DMS 273 (cell line): ENCODE results near the gene LGR6.

Experiments
- DNase-seq: peaks from one replicate; lab custom pipeline; 2025; ENCODE audit not compliant: unreplicated experiment; lab: John Stamatoyannopoulos, UW

Gene LGR6

DNA sequence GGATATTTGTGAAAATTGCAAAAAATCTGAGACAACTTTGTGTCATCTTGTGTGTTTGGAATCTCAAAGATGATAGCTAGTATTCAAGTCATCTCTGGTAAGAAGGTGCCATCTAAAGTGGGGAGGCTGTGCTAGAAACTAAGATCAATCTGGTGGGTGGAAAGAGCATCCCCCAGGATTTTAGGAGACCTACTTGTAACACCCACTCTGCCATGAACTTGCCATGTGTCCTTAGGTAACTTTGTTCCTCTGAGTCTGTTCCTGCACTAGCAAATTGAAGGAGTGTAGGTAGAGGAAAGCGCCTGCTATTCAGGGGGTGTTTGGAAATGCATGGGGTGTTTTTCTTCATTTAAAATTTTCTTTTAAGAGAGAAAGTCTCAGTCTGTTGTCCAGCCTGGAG lies 24.4 kb downstream of the LGR6 start:
- no peak for DNase-seq

DNA sequence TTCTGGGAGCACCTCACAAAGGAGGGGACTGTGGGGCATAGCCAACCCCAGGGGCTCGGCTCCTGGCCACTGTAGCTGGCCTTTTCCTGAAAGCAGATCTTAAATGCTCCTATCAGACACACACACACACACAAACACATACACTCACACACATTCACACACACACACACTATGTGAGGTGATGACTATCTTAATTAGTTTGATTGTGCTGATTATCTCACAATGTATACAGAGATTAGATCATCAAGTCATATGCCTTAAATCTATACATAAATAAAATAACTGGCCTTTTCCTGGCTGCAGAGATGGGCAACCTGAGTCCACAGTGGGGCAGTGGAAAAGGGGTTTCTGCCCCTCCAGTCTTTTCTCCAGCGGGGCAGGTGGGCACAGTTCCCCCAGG lies 27.1 kb downstream of the LGR6 start:
- DNase-seq, result no peak

DNA sequence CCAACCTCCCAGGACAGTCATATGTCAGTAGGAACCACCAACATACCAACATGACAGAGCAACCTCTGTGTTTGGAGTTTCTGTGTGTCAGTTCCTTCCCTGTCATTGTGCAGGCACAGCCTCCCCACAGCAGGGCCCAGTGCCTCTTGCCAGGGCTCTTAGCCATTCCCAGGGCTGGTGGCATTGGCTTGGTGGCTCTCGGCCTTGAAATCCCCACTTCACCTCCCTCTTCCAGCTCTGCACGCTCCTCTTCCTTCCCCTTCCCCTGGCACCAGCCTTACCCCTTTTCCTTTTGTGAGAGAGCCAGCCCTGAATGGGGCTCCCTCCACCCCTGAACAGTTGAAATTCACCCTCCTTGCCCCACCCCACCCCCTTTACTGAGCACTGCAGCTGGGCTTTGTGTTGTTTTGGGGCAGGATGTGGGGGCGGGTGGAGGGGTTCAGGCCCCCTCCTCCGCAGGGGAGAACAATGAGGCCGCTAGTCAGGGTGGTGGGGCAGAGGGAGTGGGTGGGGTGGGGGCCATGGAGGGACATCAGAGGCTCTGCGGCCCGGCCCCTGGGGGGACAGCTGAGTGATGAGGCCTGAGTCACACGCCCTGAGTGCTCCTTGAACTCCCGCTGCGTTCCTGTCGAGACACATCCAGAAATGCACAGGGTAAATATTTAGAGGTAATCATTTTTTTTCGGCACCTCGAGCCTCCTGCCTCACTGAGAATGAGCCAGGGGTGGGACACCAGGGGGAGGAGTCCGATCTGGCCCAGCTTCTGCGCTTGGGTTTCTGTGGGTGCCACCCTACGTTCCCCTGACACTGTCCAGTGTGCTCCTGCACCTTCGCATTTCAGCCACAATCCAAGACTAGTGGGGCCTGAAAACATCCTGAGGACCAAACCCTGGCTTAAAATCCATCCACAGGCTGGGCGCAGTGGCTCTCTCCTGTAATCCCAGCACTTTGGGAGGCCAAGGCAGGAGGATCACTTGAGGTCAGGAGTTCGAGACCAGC lies 28.6 kb downstream of the LGR6 start:
- no peak for DNase-seq

DNA sequence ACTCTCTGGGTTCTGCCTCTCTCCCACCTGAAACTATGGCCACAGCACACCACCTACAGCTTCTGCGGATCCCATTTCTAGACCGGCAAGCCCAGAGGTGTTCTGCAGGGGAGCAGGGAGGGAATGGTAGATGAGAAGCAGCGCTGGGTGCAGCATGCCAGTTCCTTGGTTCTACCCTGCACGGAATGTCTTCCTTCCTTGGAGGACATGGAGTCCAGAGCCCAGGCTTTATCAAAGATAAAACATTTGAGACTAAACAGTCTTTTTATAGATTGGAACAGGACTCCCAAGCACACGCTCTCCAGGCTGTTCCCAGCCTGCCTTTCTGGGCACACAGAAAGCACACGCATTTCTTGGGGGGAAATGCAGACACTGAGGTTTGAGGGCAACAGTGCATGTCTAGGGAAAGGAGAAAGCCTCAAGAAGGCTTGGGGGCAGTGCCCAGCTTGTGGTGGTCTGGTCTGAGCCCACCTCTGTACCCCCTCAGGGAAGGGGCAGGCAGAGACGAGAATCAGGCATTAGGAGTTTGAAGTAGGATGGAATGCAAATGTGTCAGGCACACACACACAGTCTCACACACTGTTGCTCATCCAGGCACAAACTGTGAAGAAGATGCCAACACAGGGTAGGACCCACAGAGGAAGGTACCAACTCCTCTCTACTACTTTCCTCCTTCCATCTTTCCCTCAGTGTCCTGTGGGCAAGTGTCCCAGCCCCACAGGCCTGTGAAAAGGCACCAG lies 29.7 kb downstream of the LGR6 start:
- DNase-seq, result no peak

DNA sequence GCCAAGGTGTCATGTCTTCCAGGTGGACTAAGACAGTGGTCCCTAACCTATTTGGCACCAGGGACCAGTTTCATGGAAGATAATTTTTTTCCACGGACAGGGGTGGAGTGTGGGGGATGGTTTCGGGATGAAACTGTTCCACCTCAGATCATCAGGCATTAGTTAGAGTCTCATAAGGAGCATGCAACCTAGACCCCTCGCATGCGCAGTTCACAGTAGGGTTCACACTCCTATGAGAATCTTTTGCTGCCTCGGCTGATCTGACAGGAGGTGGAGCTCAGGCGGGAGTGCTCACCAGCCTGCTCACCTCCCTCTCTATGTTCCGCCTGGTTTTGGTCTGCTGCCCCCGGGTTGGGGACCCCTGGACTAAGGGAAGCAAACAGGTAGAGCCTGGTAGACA lies 30.9 kb downstream of the LGR6 start:
- no peak for DNase-seq

DNA sequence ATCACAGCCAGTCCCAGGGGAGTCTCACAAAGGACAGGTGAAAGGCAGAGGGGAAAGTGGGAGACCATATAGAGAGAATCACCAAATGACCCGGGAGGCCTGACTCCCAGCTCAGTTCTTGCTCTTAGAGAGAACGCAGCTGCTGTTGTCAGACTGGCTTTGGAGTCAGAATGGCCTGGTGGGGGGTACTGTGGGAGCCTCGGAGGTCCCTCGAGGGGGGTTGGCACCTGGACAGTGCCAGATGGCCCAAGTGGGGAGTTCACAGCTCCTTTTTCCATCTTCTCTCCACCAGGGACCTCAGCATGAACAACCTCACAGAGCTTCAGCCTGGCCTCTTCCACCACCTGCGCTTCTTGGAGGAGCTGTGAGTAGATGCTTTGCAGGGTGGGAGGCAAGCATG lies 31.5 kb downstream of the LGR6 start:
- peak; percentile 70 for DNase-seq

DNA sequence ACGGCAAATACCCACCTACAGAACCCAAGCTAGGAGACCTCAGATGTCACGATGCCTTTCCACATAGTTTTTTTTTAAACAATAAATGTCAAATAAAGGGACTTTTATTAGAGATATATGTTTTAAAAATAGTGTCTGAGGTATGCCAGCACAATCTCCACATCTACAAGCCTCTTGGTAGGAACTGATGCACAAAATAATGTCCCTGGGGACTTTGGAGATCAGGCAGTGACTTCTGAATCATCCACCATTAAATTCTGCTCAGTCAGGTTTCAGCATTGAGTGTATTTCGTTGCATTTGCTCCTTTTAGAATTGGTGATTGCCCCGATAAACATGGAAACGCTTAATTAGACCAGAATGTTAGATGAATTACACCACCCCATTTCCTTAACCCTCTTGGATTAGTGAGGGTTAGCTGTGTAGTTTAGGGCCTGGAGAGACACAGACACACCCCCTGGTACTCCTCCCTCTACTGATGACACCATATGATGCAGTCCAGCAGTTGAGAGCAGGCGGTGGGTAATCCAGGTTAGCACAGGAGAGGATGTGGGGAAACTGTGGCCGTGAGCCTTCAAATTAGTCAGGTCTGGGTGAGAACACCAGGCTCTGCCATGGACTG lies 33.6 kb downstream of the LGR6 start:
- no peak for DNase-seq

DNA sequence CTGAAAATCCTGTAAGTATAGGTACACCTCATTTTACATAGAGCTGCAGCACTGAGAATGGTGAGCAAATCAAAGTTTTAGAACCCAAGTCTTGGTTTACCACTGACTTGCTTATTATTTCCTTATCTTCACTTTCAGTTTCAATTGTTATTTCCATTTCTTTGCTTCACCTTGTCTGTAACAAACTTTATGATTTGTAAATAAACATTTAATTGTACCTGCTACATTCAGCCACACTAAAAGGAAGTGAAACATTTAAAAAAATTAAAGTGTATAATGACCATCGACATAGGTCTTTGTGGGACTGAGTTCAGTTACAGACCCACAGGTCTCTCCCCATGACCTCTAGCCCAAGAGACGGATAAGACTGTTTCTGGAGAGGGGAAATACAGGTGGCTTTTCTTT lies 34.4 kb downstream of the LGR6 start:
- DNase-seq, result no peak

DNA sequence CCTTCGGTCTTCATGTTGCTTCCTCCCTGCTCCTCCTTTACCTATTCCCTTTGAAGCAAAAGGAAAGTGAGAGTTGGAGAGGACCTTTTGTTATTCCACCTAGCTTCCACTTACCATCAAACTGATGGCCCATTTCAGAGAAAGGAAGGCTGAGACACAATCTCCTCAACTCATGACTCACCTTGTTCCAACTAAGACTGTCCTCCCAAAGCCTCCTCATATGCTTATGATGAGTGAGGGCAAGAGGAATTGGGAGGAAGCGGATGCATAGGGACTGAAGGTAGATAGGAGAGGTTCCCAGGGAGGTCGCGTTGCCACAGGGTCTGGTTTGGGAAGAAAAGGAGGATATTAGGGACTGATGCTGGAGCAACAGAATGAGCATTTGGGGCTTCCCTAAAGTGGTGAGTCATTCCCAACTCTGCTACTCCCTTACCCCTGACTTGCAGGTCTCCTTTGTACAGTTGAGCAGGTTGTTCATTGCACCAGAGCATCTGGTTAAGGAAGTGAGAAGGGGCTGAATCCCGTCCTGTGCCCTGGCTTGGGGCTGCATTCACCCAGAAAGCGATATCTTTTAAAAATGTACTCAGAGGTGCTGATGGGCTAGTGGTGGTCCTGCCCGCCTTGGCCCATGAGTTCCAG lies 35.0 kb downstream of the LGR6 start:
- no peak for DNase-seq

DNA sequence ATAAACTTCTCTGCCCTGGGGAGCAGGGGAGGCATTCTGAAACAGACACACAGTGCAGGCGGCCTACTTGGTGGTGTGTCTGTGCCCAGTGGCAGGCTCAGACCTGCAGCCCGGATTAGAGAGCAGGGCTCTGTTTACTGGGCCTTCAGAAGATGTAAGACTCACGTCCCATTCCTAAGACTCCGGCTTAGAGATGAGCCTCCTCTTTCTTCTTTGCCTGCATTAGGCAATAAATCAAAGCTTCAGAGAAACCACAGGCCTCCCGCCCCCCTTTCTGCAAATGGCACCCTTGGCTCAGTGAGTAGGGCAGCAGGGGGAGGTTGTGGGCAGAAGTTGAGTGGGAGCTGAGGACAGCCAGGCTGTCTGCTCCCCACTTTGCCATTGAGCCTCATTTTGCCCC lies 35.8 kb downstream of the LGR6 start:
- no peak for DNase-seq

DNA sequence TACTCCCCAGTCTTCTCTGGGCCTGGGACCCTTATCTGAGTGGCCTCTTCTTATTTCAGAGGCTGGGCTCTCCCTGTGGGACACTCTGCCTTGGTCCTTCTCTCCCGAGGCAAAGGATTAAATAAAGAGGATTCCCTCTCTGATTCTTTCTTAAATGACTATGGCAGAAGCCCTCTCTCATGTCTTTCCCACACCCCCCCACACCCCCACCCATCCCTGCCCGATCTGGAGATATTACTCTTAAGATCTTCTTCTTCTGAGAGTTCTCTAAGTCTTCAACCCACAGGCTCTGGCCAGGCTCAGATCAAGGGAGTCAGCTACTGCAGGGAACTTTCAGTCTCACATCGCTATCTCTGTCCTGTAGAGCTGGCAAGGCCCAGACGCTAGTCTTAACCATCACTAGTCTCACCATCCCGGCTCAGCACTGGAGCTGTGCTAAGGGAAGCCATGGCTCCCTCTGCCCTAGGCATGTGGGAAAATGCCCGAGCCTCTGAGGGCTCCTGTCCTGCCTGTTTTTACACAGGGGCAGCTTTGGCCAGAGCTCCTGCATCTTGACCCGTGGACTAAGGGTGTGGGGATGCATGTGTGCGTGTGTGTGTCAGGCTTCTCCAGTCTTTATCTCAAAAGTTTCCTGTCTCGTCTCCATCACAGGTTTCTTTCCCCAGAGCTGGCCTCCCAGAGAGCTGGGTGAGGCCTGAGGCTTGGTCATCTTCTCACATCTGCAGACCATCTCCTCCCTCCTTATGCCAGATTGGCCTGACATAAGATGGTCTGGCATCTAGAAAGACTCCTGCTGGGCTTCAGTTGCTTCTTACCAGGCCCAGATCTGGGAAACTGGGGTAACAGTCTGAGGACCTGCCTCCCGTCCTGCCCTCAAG lies 36.7 kb downstream of the LGR6 start:
- no peak for DNase-seq

DNA sequence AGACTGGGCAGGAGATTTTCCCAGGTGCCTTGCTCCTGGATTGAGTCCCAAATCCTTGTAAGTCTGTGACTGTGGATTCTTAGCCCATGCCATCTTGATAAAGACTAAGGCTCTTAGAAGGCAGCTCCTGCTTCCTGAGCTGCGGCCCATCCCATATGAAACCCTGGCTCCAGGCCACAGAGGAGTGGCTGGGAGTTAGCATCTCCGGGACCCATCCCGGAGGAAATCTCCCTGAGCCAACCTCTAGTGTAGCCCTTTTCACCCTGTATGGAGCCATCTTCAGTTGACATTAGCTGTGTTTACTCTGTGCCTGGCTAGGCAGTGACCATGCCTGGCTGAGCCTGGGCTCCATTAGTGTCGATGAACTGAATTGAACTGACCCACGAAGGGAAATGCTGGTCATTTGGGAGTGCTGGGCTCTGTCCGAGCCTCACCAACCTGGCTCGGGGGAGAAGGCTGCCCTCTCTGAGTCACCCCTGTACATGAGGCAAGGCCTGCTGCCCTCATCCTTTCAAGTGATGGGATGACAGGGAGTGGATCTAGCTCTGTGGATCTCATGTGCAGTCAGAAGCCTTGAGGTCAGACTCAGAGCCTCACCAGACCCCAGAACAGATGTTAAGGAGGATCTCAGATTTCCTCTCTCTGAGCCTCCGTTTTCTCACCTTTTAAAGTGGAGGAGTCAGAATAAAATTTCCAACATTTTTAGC lies 37.5 kb downstream of the LGR6 start:
- DNase-seq, result no peak

DNA sequence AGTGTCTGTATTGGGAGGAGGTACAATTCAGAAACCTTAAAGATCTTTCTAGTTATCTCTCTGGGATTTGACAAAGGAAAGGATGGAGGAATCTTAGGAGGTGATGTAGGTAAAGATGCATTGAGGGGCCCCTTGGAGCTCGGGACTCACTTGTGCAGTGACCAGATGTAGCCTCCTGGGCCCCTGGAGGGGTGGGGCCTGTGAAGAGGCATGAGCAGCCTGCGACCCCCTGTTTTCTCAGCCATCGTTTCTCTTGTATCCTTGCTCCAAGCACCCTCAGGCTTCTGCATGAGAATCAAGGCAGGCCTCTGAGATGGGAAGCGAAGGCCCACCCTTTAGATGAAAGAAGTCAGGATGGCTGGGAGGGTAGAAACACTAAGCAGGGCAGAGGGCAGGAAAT lies 39.6 kb downstream of the LGR6 start:
- DNase-seq, result no peak

DNA sequence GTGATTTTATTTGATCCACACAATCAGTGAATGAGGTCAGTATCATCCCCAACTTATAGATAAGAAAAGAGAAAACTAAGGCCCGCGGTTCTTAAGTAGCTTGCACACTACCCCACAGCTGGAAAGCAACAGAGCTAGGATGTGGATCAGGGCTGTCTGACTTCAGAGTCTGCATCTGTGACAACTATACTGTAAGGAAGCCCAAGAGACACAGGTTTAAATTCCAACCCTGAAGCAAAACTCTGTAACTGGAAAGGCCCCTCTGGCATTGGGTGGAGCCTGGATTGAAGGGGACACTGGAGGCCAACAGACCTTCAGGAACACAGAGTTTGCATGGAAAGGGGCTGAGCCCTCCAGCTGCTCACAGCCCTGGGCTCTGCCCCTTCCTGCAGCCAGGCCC lies 40.2 kb downstream of the LGR6 start:
- no peak for DNase-seq

DNA sequence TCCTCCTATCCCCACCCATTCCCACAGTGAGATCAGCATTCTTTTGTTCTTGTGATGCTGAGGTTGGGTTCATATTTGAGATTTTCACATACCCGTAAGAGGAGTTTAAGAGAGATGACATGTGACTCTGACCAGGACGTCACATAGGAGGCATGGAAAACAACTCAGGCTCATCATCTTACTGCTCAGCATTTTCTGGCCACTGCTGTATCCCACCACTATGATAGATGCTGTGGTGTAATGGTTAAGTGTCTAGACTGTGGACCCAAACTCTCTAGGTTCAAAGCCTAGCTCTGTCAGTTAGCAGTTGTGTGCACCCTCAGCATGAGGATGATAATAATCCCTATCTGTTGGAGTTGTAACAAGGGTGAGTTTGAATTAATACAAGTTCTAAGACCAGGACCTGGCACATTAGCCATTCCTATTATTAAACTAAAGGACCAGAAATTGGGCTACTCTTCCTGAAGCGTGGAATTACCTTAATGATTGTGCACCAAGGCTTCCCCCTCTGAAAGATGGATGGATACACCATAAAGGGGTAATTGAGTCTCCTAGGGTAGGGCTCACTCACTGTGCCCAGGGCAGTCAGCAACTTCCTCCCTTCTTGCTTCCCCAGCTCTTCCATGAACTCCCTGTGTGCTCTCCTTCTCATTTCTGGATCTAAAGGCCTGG lies 40.9 kb downstream of the LGR6 start:
- peak; percentile 74 for DNase-seq

DNA sequence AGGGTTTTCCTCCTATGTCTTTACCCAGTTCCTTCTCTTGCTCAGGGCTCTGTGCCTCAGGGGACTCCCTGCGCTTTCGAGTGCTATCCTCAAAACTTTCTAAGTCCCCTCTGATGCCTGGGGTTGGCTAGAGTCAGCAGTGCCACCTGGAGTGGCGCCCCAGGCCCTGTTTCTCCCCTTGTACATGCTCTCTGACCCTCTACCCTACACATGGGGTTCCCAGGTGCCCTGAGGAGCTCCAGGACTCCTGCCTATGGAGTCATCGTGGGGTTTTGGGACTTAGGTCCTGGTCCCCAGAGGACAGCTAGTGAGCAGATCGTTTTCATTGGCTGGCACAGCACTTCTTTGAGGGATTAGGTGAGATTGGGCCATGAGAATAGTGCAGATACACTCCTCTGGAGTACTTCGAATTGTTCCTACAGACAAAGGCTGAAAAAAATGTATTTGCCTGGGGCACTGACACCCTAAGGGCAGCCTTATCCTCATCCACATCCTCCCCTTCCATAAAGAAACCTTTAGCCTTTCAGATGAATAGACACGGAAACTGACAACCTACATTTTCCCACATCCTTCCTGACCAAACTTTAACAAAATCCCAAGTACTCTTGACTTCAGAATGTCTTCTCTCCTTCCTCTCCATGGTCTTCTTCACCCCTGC lies 41.5 kb downstream of the LGR6 start:
- no peak for DNase-seq

DNA sequence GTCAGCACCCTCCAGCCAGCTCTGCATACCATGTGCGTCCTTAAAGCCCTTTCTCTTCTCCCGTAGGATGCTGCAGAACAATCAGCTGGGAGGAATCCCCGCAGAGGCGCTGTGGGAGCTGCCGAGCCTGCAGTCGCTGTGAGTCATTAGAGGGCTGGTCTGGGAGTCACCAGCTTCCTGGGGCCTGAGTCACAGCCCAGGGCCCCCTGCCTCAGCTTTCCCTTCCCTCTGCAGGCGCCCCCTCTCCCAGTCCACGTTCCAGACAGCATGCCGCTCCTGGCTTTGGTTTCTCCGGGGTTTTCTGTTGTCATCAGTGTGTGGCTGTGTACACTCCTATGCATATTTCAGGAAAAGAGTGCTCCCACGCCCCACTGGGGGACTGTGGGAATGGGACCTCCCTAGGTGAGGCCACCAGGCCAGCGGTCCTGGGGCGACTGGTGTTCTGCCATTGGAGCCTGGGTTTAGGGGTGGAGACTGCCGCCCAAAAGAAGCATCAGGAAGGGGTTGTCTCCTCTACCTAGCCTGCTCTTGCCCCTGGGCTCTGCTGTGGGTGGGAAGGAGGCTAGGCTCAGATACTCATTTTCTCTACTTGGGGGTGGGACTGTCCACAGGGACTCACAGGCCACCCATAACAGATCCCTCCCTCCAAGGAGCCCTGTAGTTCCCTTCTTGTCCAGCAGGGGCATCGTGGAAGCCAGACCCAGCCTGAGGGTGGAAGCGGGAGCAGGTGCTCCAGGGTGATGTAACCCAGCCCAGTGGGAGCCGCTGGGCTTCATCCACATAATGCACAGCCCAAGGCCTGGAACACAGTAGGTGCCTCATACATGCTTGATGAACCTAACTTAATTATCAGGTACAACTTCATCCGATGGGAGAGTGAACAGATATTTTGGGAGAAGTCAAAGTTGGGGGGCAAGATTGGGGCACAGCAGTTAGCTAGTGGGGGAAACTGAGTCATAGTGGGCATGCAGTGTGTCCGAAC lies 42.5 kb downstream of the LGR6 start:
- DNase-seq, result peak; percentile 94
